ENCODE results near the gene FKBP14.

GRCh38 chr7:29976673-29977415, 49.7 kb downstream of the FKBP14 start:
- TF ChIP-seq RNF2 (IDR thresholded peaks at IDR 0.05; ENCODE audit: borderline replicate concordance, low read depth) = no peak
- TF ChIP-seq USF2 (IDR thresholded peaks at IDR 0.05) = no peak
- no peak for TF ChIP-seq CTCF (IDR thresholded peaks at IDR 0.05)
- no peak for TF ChIP-seq ELK1 (IDR thresholded peaks at IDR 0.05; ENCODE audit: low read depth, low read length)
- no peak for TF ChIP-seq POLR2A (IDR thresholded peaks at IDR 0.05; ENCODE audit: low read length)
- no peak for TF ChIP-seq EP300 (IDR thresholded peaks at IDR 0.05)
- TF ChIP-seq SMC3 (IDR thresholded peaks at IDR 0.05) = no peak
- no peak for TF ChIP-seq MAX (IDR thresholded peaks at IDR 0.05)
- TF ChIP-seq PBX3 (IDR thresholded peaks at IDR 0.05) = no peak

Data from A549 (cell line).